ENCODE measurements around the gene SLC38A9.
"Not testable (repeated sequence)": the region's sequence is repeated elsewhere in the genome, so short reads cannot be mapped to it uniquely, and the experiment has no call there.

SLC38A9 gene

DNA sequence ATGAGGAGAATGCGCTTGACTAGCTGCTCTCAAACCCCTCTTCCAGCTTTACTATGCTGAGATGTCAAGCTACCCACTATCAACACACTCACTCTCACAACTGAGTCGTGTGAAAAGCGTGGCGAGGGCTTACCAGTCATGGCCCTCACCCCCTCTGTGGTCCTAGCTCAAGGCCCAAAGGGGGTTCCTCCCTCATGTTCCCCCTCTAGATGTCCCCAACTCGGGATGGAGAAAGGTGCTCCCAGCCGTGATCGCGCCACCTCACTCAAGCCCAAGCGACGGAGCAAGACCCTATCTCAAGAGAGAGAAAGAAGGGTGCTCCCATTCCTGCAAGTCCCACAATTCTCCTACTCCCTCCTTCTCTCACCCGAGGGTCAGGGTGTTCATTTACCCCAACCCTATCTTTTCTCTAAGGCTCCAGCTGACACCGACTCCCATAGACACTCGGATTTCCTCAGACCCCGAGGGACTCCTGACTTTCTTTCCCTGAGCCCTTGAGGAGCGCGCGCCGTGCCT, 559 bp downstream of the SLC38A9 start:
- DNase-seq (ENCODE audit: extremely low read depth in 1 of 2, low read depth in 1 of 2), result no peak

DNA sequence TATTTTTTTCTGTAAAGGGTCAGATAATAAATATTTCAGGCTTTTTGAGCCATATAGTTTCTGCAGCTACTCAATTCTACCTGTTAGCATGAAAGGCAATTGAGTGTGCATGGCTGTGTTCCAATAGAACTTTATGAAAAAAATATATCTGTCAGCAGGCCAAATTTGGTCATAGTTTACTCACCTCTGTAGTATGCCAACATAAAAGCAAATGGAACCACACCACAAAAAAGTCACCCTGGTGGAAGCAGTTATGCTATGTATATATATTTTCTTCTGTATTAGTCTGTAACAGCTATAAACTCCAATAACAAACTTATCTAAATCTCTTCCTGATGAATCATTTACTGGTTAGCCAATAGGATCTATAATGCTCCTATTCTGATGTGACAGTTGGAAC, 3.4 kb downstream of the SLC38A9 start:
- no peak for DNase-seq (ENCODE audit: extremely low read depth in 1 of 2, low read depth in 1 of 2)

DNA sequence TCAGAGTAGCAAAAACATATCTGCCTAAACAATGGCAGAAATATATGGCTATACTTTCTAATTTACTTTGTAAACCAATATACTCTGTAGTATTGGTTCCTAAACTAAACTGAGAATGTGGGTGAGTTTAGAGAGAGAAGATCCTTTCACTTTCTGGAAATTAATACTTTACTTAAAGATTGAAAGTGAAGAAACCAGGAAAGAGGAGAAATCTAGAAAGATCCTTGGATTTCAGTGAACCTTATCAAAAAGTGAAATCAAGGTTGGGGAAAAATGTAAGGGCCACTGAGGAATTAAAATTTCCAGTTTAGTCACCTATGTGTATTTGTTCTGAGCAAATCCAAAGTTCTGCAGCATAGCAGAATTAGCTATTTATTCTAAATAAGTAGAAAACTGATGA, 5.9 kb downstream of the SLC38A9 start:
- DNase-seq (ENCODE audit: extremely low read depth in 1 of 2, low read depth in 1 of 2), result no peak

DNA sequence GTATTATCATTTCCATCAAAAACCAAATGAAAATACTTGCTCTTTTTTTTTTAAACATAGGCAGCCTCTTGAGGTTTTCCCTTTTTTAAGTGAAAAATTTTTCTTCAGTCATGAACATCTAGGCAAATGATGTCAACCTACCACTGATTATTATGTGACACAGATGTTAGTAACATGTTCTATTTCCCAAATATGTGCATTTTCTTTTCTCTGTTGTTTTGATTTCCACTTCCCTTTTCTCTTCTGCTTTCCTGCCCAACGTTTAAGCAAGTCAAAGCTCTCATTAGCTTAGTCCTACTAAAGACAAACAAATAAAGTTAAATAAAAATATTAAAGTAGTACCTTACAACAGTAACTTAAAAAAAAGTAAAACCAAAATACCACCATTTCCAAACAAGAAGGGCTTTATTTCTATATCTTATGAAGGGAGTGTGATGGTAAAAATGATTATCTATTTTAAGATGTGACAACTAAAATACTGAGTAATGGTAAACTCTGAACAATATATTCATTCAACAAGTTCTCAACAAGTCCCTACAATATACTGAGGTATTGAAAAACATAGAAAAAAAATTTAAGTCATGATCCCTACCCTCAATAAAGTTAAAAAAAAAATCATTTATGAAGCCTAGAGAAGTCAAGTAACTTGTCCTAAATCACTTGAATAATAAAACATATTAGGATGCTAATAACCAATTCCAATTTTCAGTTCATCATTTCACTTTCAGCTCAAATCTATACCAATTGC, 9.4 kb downstream of the SLC38A9 start:
- DNase-seq (ENCODE audit: extremely low read depth in 1 of 2, low read depth in 1 of 2), result no peak

DNA sequence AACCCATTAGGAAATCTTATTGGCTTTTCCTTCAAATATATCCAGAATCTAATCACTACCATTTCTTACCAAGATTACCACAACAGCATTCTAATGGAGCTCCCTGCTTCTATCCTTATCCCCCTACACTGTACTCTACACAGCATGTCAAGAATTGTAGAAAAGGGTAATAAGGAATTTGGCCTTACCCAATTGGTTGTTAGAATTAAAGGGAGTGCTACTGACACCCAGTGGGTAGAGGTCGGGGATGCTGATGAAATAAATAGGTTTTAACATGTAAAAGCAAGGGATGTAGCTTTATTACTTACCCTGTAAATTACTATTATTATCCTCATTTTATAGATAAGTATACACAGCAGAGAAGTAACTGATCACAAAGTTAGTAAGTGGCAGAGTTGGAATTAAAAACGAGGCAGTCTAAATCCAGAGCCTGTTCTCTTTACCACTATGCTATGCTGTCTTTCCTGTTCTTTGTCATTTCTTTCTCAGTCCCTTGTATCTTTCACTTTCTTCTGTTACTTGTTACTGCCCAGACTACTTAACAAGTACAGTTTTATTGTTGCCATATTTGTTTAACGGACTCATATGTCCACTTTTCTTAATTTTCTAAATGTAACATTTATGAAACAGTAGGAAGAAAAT, 10.5 kb downstream of the SLC38A9 start:
- DNase-seq (ENCODE audit: extremely low read depth in 1 of 2, low read depth in 1 of 2), result no peak

DNA sequence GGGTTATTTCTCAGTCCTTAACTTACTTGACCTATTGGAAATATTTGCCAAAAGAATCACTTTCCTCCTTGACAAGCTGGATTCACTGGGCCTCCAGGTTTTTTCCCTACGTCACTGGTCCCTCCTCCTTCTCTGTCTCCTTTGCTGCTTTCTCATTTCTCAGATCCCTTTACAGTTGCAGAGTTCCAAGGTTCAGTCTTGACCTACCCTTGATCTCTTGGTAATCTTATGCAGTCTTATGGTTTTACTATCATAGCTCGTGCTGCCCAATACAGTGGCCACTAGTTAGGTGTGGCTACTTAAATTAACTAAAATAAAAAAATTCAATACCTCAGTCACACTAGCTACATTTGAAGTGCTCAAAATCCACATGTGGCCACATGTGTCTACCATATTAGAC, 11.4 kb downstream of the SLC38A9 start:
- DNase-seq (ENCODE audit: extremely low read depth in 1 of 2, low read depth in 1 of 2), result no peak

DNA sequence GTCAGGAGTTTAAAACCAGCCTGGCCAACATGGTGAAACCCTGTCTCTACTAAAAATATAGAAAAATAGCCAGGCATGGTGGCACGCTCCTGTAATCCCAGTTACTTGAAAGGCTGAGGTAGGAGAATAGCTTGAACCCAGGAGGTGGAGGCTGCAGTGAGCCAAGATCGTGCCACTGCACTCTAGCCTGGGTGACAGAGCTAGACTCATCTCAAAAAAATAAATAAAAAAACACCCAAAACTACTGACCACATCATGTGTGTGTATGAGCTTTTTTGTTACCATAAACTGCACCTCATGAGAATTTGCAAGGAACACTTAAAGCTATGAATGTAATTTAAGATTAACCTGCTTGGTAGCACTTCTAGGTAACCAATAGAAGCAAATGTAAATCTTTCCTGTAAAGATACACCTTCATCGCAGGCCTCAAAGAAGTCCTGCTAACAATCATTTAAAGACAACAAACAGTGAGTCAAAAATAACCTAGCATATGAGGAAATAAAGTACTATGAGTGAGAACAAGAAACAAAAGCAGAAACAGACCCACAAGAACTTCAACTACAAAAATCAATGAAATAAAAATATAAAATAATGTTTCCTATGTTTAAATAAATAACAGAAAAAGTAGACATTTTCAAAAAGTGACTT, 13.0 kb downstream of the SLC38A9 start:
- DNase-seq (ENCODE audit: extremely low read depth in 1 of 2, low read depth in 1 of 2), result no peak

DNA sequence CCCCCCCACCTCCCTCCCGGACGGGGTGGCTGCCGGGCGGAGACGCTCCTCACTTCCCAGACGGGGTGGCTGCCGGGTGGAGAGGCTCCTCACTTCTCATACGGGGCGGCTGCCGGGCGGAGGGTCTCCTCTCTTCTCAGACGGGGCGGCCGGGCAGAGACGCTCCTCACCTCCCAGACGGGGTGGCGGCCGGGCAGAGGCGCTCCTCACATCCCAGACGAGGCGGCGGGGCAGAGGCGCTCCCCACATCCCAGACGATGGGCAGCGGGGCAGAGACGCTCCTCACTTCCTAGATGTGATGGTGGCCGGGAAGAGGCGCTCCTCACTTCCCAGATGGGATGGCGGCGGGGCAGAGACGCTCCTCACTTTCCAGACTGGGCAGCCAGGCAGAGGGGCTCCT, 15.4 kb downstream of the SLC38A9 start:
- DNase-seq (ENCODE audit: extremely low read depth in 1 of 2, low read depth in 1 of 2), result not testable (repeated sequence)

DNA sequence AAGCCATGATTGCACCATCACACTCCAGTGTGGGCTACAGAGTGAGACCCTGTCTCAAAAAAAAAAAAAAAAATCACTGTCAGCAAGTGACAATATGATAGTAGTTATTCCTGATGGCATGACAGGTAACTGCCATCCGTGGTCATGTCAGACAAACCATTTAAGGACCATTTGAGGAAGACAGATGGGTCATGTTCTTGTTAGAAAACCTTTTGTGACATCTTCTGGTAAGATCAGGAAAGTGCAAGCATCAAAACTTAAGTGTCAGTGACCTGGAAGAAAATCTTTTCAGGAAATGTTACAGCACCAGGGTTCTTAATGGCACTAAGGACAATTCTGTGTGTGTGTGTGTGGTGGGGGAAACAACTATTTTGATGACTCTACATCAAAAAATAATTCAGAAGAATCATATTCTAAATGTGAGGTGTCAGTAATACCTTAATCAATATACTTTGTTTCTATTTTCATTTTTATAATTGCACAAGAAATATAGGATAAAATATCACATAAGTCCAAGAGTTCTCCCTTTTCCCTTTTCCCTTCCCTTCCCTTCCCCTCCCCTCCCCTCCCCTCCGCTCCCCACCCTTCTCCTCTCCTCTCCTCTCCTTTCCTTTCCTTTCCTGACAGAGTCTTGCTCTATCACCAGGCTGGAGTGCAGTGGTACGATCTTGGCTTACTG, 17.8 kb downstream of the SLC38A9 start:
- DNase-seq (ENCODE audit: extremely low read depth in 1 of 2, low read depth in 1 of 2), result no peak

DNA sequence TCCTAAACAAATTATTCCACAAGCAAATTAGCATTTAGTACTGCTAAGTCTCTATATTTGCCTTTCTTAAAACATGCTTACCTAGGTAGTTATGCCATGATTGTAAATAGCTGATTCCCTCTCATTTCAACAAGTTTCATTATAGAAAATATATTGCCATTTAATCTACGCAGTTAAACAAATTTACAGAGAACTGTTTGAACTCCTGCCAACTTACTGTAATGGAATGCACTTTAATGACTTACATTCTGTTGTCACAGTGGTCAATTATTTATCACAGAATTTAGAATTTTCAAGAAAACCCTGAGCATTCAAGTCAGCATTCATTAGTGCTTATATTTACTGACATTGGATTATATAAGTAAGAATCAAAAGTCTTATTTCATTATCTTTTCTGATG, 19.6 kb downstream of the SLC38A9 start:
- no peak for DNase-seq (ENCODE audit: extremely low read depth in 1 of 2, low read depth in 1 of 2)

DNA sequence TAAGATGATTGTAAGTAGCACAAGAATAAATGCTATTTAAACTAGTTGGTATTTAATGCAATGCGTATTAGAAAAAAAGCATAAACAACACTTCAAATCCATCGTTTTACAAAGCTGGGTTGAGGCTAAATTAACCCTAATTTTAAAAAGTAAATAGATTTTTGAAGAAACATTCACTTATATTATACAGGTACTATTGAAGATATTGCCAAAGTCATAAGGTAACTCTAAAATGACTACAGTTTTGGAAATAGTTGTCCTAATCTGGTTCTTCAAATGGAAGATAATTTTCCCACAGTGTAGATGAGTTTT, 20.1 kb downstream of the SLC38A9 start:
- DNase-seq (ENCODE audit: extremely low read depth in 1 of 2, low read depth in 1 of 2), result no peak

DNA sequence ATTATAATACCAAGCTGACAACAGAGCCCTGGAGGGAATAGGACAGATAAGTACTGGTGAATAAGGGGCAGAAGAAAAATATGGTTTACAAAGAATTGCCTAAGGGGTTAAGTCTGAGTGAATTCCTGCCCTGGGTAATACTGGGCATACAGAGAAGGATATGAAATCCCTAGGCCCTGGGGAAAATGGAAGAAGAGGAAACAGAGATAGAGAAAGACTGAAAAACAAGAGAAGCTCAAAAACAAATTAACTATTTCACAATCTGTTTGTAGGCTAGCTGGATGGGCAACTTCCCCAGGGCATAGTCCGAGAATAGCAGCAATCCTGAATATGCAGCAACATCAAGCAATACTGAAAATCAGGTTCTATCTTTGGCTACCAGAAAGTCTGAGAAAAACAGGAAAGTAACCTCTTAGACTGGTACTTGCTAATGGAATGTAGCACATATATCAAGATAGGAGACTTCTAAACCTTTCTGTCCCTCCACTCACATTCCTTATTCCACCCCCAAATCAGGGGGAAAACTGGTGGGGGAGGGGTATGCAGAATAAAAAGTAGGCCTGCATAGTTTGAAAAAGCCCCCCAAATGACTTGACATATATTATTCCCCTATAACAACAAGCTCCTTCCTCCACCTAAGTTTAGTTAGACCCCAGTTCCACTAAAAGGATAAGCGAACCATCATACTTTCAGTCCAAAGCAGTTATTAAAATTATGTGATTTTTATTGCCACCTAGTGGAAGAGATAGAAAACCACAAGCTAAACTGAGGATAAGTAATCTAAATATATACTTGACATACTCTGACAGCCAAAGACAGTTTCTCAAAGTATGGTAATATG, 20.6 kb downstream of the SLC38A9 start:
- no peak for DNase-seq (ENCODE audit: extremely low read depth in 1 of 2, low read depth in 1 of 2)

DNA sequence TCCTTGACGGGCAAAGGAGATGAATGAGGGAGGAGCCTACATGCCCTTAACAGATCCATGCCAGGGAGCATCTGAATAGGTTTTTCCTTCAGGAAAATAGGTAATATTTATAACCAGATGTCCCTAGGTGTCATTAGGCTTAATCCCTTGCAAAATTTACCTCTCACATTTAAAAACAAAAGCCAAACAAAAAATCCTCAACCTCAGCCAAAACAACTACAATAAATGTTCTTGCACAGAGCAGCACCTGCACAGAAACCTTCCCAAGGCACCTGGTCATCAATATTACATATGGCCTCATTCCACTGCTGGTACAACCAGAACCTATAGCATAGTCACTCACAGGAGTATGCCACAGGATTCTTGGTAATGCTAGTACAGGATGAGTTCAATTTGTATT, 30.1 kb downstream of the SLC38A9 start:
- no peak for DNase-seq (ENCODE audit: extremely low read depth in 1 of 2, low read depth in 1 of 2)

DNA sequence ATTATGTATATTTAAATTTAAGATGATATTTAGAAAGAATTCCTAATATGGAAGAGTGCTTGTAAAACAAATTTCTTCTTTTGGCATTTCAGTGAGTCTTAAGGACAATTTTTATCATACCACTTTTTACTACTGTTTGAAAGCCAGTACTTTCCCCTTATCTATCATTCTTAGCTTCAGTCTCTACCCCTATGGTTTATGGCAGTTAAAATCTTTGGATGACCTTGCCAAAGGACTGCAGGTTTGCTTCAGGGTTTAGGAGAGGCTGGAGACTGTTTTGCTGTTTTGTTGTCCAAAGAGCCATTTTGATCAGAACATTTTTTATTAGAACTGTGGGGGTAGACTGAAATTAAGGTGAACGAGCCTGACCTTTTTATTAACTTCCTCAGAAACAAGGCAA, 30.8 kb downstream of the SLC38A9 start:
- DNase-seq (ENCODE audit: extremely low read depth in 1 of 2, low read depth in 1 of 2), result no peak

DNA sequence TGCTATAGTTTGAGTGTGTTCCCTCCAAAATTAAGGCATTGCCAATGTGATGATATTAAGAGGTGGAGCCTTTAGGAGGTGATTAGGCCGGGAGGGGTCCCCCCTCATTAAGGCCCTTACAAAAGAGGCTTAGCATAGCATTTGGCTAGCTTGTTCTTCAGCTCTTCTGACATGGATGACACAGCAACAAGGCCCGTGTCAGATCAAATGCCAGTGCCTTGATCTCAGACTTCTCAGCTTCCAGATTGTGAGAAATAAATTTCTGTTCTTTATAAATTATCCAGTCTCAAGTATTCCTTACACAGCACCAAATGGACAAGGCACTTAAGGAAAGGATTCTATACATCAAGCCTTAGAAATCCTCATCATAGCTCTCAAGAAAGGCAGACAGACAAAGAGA, 31.8 kb downstream of the SLC38A9 start:
- DNase-seq (ENCODE audit: extremely low read depth in 1 of 2, low read depth in 1 of 2), result no peak

DNA sequence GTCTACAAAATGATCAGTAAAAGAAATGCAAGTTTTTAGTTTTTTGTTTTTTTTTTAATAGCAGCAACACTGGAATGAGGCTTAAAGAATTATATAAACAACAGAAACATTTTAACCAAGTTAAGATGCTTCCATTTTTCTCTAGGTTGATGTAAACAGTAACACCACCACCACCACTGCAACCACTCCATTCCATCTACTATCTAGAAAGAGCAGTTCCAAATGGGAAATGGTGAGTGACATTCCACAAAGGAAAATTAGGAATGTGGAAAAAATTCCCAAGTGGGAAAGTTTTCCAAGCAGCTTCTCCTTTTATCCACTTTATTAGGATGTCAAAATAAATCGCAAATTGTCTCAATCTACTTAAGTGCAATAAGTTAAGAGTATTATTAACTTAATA, 32.6 kb downstream of the SLC38A9 start:
- DNase-seq (ENCODE audit: extremely low read depth in 1 of 2, low read depth in 1 of 2), result no peak

DNA sequence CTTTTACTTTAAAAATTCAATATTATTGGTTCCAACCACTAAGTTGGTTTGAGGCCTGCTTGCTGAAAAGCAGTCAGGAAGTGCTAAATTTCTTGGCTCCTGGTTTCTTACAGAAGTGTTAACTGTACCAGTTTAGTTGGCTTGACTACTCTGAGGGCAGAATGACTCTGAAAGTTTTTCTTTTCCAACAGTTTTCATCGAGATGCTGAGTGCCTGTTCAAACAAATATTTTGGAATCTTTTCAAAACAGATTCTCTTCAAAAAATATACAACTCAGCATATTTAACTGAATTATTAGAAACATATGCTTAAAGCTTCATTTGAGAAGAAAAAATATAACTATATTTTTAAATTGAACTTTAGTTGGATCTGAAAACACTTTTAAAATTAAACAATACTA, 37.0 kb downstream of the SLC38A9 start:
- DNase-seq (ENCODE audit: extremely low read depth in 1 of 2, low read depth in 1 of 2), result no peak

DNA sequence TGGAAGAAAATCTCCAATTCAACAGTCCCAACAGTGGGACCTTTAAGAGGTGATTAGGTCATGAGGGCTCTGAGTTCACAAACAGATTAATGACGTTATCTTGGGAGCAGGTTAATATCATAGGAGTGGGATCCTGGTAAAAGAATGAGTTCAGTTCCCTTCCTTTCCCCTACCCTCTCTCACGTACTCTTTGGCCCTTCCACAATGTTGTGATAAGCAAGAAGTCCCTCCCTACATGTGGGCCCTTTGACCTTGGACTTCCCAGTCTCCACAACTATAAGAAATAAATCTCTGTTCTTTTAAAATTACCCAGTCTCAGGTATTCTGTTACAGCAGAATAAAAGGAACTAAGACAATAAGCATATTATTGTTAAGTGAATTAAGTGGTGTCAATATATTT, 37.8 kb downstream of the SLC38A9 start:
- DNase-seq (ENCODE audit: extremely low read depth in 1 of 2, low read depth in 1 of 2), result no peak

DNA sequence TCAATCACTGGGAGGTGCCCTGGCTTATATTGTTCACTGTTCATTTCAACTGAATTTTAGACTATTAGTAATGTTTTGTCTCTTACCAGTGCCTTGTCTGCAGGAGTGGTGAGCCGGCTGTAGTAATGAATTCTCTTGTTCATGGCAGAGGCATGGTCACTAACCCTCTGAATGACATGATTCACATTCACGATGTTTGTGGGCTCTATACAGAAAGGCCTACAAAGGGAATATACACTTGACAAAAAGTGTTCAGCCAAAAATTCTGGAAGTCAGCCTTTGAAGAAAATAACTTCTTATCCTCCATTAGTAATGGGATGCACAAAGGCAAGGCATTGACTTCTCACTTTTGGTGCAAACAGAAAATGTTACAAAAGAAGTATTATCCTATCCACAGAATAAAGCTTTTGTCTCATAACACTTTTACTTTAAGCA, 39.6 kb downstream of the SLC38A9 start:
- no peak for DNase-seq (ENCODE audit: extremely low read depth in 1 of 2, low read depth in 1 of 2)

DNA sequence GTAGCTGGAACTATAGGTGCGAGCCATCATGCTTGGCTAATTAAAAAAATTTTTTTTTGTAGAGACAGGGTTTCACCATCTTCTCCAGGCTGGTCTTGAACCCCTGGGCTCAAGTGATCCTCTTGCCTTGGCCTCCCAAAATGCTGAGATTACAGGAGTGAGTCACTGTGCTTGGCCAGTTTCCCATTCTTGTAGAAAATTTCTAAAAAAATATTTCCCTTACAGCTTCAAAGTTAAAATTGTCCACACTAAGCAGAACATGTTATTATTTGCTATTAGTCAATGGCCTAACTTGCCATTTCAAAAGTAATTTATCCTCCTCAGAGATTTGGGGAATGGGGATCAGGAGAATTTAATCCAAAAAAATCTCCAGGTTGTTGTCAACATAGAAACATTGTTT, 40.1 kb downstream of the SLC38A9 start:
- DNase-seq (ENCODE audit: extremely low read depth in 1 of 2, low read depth in 1 of 2), result no peak

DNA sequence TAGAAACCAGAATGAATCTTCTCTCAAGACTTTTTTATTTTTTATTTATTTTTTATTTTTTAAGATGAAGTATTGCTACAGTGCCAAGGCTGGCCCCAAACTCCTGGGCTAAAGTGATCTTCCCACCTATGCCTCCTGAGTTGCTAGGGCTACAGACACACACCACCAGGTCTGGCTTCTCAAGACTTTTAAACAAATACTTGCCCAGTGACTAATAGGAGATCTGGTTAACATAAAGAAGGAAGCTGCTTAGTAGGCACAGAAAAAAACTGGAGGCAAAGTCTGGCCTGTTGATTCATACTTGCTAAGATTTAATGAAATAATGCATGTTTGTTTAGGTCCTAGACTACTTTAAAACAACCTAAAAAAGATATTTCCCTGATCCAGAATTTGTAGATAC, 43.8 kb downstream of the SLC38A9 start:
- DNase-seq (ENCODE audit: extremely low read depth in 1 of 2, low read depth in 1 of 2), result no peak

Measured in activated CD8-positive, alpha-beta memory T cell treated with anti-CD3 and anti-CD28 coated beads for 1 hour (primary cell).